H9 (cell line): ENCODE results near the gene PTGDR. TPM values are rescaled to one million over a fixed set of nuclear protein-coding genes. Genes with fewer than 3 reads are reported as not detected.
A peak's percentile ranks its signal among the peaks of the same experiment; 100 is the strongest.

Source experiments
- DNase-seq: peaks from one replicate; pipeline ENCODE4 v3.0.0-alpha.2; 2017
- H2AFZ ChIP-seq: one replicate; pipeline ENCODE4 v1.6.1; 2013; ENCODE audit warnings: mild to moderate bottlenecking, low read length, control low read depth, moderate library complexity
- H2AK5ac ChIP-seq: 2 replicates; pipeline ENCODE4 v1.6.1; 2013; ENCODE audit warnings: low read length, control low read depth, mixed read lengths; ENCODE audit not compliant: insufficient read length
- H2BK120ac ChIP-seq: one replicate; pipeline ENCODE4 v1.6.1; 2013; ENCODE audit warnings: low read depth, mild to moderate bottlenecking, low read length, control low read depth, inconsistent platforms; ENCODE audit not compliant: poor library complexity, severe bottlenecking
- H2BK12ac ChIP-seq: 2 replicates; pipeline ENCODE4 v1.6.1; 2013; ENCODE audit warnings: low read length, control low read depth, mixed read lengths, low read depth; ENCODE audit not compliant: insufficient read length
- H2BK15ac ChIP-seq: 2 replicates; pipeline ENCODE4 v1.6.1; 2013; ENCODE audit warnings: low read depth, low read length, control low read depth
- H2BK20ac ChIP-seq: one replicate; pipeline ENCODE4 v1.6.1; 2013; ENCODE audit warnings: low read depth, mild to moderate bottlenecking, low read length, control low read depth, inconsistent platforms; ENCODE audit not compliant: poor library complexity, severe bottlenecking
- H2BK5ac ChIP-seq: 2 replicates; pipeline ENCODE4 v1.6.1; 2013; ENCODE audit warnings: low read length, control low read depth, mixed read lengths; ENCODE audit not compliant: insufficient read length
- H3K14ac ChIP-seq: 2 replicates; pipeline ENCODE4 v1.6.1; 2013; ENCODE audit warnings: low read length, control low read depth; ENCODE audit not compliant: insufficient read depth
- H3K18ac ChIP-seq: 2 replicates; pipeline ENCODE4 v1.6.1; 2013; ENCODE audit warnings: low read depth, mild to moderate bottlenecking, mixed read lengths, low read length, control low read depth; ENCODE audit not compliant: insufficient read length
- H3K23ac ChIP-seq: 2 replicates; pipeline ENCODE4 v1.6.1; 2013; ENCODE audit warnings: low read length, control low read depth, mixed read lengths, low read depth; ENCODE audit not compliant: insufficient read length
- H3K23me2 ChIP-seq: 2 replicates; pipeline ENCODE4 v1.6.1; 2013; ENCODE audit warnings: low read depth, mild to moderate bottlenecking, mixed read lengths, low read length, control low read depth; ENCODE audit not compliant: insufficient read length, poor library complexity, severe bottlenecking
- H3K27ac ChIP-seq: 2 replicates; pipeline ENCODE4 v1.5.1; 2013; ENCODE audit warnings: low read length, control low read depth, mixed read lengths, low read depth; ENCODE audit not compliant: insufficient read length
- H3K27me3 ChIP-seq: 2 replicates; pipeline ENCODE4 v1.6.1; 2013; ENCODE audit warnings: low read length, control low read depth, inconsistent platforms; ENCODE audit not compliant: insufficient read depth
- H3K4ac ChIP-seq: 2 replicates; pipeline ENCODE4 v1.6.1; 2013; ENCODE audit warnings: low read depth, mild to moderate bottlenecking, control low read depth, inconsistent platforms, low read length, moderate library complexity
- H3K4me1 ChIP-seq: 2 replicates; pipeline ENCODE4 v1.6.1; 2013; ENCODE audit warnings: low read length, control low read depth, inconsistent platforms; ENCODE audit not compliant: insufficient read depth
- H3K4me2 ChIP-seq: 2 replicates; pipeline ENCODE4 v1.6.1; 2013; ENCODE audit warnings: low read length, control low read depth, mixed read lengths; ENCODE audit not compliant: insufficient read length, insufficient read depth
- H3K56ac ChIP-seq: 2 replicates; pipeline ENCODE4 v1.6.1; 2013; ENCODE audit warnings: low read depth, mild to moderate bottlenecking, mixed read lengths, low read length, control low read depth; ENCODE audit not compliant: insufficient read length
- H3K79me1 ChIP-seq: 2 replicates; pipeline ENCODE4 v1.6.1; 2013; ENCODE audit warnings: low read depth, mild to moderate bottlenecking, moderate library complexity, low read length, control low read depth, inconsistent platforms; ENCODE audit not compliant: insufficient read depth, poor library complexity, severe bottlenecking
- H3K79me2 ChIP-seq: 2 replicates; pipeline ENCODE4 v1.6.1; 2013; ENCODE audit warnings: low read length, control low read depth, inconsistent platforms; ENCODE audit not compliant: insufficient read depth
- H3K9ac ChIP-seq: 2 replicates; pipeline ENCODE4 v1.6.1; 2013; ENCODE audit warnings: low read length, control low read depth, mixed read lengths; ENCODE audit not compliant: insufficient read length; ENCODE audit errors: extremely low read depth
- H3K9me3 ChIP-seq: one replicate; pipeline ENCODE4 v1.6.1; 2013; ENCODE audit warnings: low read depth, low read length, inconsistent platforms; ENCODE audit not compliant: control insufficient read depth
- H3T11ph ChIP-seq: one replicate; pipeline ENCODE4 v1.6.1; 2013; ENCODE audit warnings: mild to moderate bottlenecking, low read length, control low read depth, inconsistent platforms
- H4K20me1 ChIP-seq: one replicate; pipeline ENCODE4 v1.6.1; 2013; ENCODE audit not compliant: control insufficient read depth, insufficient read length, insufficient read depth
- H4K5ac ChIP-seq: 2 replicates; pipeline ENCODE4 v1.6.1; 2013; ENCODE audit warnings: low read depth, mild to moderate bottlenecking, mixed read lengths, low read length, control low read depth; ENCODE audit not compliant: insufficient read length
- H4K8ac ChIP-seq: replicated peaks from 2 replicates; pipeline ENCODE4 v1.6.1; 2013; ENCODE audit warnings: low read length, control low read depth, mixed read lengths, low read depth; ENCODE audit not compliant: insufficient read length
- H4K91ac ChIP-seq: 2 replicates; pipeline ENCODE4 v1.6.1; 2013; ENCODE audit warnings: low read depth, mild to moderate bottlenecking, moderate library complexity, mixed read lengths, low read length, control low read depth; ENCODE audit not compliant: insufficient read length
- H3K27ac Mint-ChIP-seq, 3 experiments: 2 replicates in 2 of 3; 3 replicates in 1 of 3; pipeline ENCODE4 v1.8.0; 2020 to 2021; ENCODE audit warnings: mixed read lengths in 3 of 3, mild to moderate bottlenecking in 1 of 3, moderate library complexity in 1 of 3
- H3K27me3 Mint-ChIP-seq: 2 replicates; pipeline ENCODE4 v1.8.0; 2021; ENCODE audit warnings: low read depth, mild to moderate bottlenecking, moderate library complexity, mixed read lengths
- H3K36me3 Mint-ChIP-seq, 3 experiments: 2 replicates in 2 of 3; 3 replicates in 1 of 3; pipeline ENCODE4 v1.8.0; 2020 to 2021; ENCODE audit warnings: low read depth in 3 of 3, mixed read lengths in 3 of 3; ENCODE audit not compliant: insufficient read depth in 1 of 3
- H3K4me1 Mint-ChIP-seq, 2 experiments: 2 replicates each; pipeline ENCODE4 v1.8.0; 2020; ENCODE audit warnings: mixed read lengths in 2 of 2
- H3K4me3 Mint-ChIP-seq, 2 experiments: 2 replicates in 1 of 2; 3 replicates in 1 of 2; pipeline ENCODE4 v1.8.0; 2020 to 2021; ENCODE audit warnings: mild to moderate bottlenecking in 2 of 2, mixed read lengths in 2 of 2, moderate library complexity in 1 of 2
- H3K9me3 Mint-ChIP-seq, 2 experiments: 2 replicates in 1 of 2; 3 replicates in 1 of 2; pipeline ENCODE4 v1.8.0; 2020; ENCODE audit warnings: mild to moderate bottlenecking in 2 of 2, mixed read lengths in 2 of 2, moderate library complexity in 1 of 2
- WGBS: extraction: QIAGEN DNeasy Blood & Tissue Kit; methylation state at CpG from one replicate; pipeline ENCODE4 v1.1.7; 2013; ENCODE audit warnings: missing lambda C conversion rate, low lambda C conversion rate, mixed read lengths; ENCODE audit not compliant: insufficient read length; ENCODE audit errors: extremely low coverage; 5-methylcytosine and 5-hydroxymethylcytosine counted together
- total RNA-seq: library from RNA; stranded (reverse); gene quantifications from 2 replicates; pipeline ENCODE4 v1.2.1, GENCODE V29; 2021
- TF ChIP-seq, protein P1 (sequence below): fragments of 200-600 bp; sonication (generic); conservative IDR thresholded peaks from 3 replicates; pipeline ENCODE4 v1.8.0; 2021; ENCODE audit warnings: antibody characterized with exemption, mild to moderate bottlenecking

Gene PTGDR
- total RNA-seq, 1 experiment from 2014 or later, result not detected

DNA sequence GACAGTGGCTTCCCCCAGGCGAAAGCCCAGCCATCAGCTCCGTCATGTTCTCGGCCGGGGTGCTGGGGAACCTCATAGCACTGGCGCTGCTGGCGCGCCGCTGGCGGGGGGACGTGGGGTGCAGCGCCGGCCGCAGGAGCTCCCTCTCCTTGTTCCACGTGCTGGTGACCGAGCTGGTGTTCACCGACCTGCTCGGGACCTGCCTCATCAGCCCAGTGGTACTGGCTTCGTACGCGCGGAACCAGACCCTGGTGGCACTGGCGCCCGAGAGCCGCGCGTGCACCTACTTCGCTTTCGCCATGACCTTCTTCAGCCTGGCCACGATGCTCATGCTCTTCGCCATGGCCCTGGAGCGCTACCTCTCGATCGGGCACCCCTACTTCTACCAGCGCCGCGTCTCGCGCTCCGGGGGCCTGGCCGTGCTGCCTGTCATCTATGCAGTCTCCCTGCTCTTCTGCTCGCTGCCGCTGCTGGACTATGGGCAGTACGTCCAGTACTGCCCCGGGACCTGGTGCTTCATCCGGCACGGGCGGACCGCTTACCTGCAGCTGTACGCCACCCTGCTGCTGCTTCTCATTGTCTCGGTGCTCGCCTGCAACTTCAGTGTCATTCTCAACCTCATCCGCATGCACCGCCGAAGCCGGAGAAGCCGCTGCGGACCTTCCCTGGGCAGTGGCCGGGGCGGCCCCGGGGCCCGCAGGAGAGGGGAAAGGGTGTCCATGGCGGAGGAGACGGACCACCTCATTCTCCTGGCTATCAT, 47.3 kb downstream of the PTGDR start:
- H3K4me2 ChIP-seq, result peak overlapping the region; percentile 86
- TF ChIP-seq, protein P1, sequence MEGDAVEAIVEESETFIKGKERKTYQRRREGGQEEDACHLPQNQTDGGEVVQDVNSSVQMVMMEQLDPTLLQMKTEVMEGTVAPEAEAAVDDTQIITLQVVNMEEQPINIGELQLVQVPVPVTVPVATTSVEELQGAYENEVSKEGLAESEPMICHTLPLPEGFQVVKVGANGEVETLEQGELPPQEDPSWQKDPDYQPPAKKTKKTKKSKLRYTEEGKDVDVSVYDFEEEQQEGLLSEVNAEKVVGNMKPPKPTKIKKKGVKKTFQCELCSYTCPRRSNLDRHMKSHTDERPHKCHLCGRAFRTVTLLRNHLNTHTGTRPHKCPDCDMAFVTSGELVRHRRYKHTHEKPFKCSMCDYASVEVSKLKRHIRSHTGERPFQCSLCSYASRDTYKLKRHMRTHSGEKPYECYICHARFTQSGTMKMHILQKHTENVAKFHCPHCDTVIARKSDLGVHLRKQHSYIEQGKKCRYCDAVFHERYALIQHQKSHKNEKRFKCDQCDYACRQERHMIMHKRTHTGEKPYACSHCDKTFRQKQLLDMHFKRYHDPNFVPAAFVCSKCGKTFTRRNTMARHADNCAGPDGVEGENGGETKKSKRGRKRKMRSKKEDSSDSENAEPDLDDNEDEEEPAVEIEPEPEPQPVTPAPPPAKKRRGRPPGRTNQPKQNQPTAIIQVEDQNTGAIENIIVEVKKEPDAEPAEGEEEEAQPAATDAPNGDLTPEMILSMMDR, result no peak
- no peak overlapping the region for H2AK5ac ChIP-seq
- no peak overlapping the region for H3K56ac ChIP-seq
- peaks cover 12% of the 10 kb centered on the region for H3K23me2 ChIP-seq
- H3K4me1 ChIP-seq, result 0 out of 2 replicates have a peak, but pooled peaks cover 2% of the 10 kb centered on the region
- H3K4me3 Mint-ChIP-seq, result peak overlapping the region; percentile 77 to 98
- no CpG with 5 or more reads among the region's 63 CpGs for WGBS
- H4K8ac ChIP-seq, result no peak overlapping the region
- H3T11ph ChIP-seq, result no peak overlapping the region
- no peak overlapping the region for H2BK12ac ChIP-seq
- no peaks in the 10 kb centered on the region for H3K79me1 ChIP-seq
- no peak overlapping the region for H3K18ac ChIP-seq
- H2BK120ac ChIP-seq, result no peak overlapping the region
- H4K91ac ChIP-seq, result no peak overlapping the region
- no peak overlapping the region for H4K5ac ChIP-seq
- H3K4me1 Mint-ChIP-seq, result peaks cover 19 to 22% of the 10 kb centered on the region in 2 experiments
- no peak overlapping the region for H2BK5ac ChIP-seq
- DNase-seq, result peak; percentile 58
- no peak overlapping the region for H3K4ac ChIP-seq
- H4K20me1 ChIP-seq, result no peaks in the 10 kb centered on the region
- no peak overlapping the region for H2BK20ac ChIP-seq
- H3K79me2 ChIP-seq, result no peaks in the 10 kb centered on the region
- no peak overlapping the region for H3K23ac ChIP-seq
- H3K14ac ChIP-seq, result peak overlapping the region; percentile 51; the same call in 1 of the 2 replicates
- peaks cover 37% of the 10 kb centered on the region; the same call in 1 of the 2 replicates for H3K27me3 ChIP-seq
- H3K36me3 Mint-ChIP-seq, result peaks cover 0 to 5% (median 0%) of the 10 kb centered on the region in 3 experiments; a peak in 3 of 7 replicates
- no peak overlapping the region for H3K27ac Mint-ChIP-seq
- no peak overlapping the region for H3K9ac ChIP-seq
- no peak overlapping the region for H2AFZ ChIP-seq
- H3K9me3 Mint-ChIP-seq, result no peaks in the 10 kb centered on the region
- H3K9me3 ChIP-seq, result no peaks in the 10 kb centered on the region
- no peak overlapping the region for H2BK15ac ChIP-seq
- H3K27ac ChIP-seq, result no peak overlapping the region
- peaks cover 77% of the 10 kb centered on the region for H3K27me3 Mint-ChIP-seq
